Psoas muscle (tissue), 8 donors: Measurements from ENCODE around the gene IFNLR1. TPM values are rescaled to one million over a fixed set of nuclear protein-coding genes. Genes with fewer than 3 reads are reported as not detected.

Experiments used
- ATAC-seq, 4 donors: fragments of 200-7000 bp; cut with Tn5 transposase; one replicate each; pipeline ENCODE4 v1.9.1; 2020; ENCODE audit warnings: moderate library complexity in 3 of 4, mild to moderate bottlenecking in 2 of 4
- DNase-seq, 2 donors: peaks; one replicate each; pipeline ENCODE4 v3.0.0-alpha.2; 2020
- H3K27ac ChIP-seq: fragments of 200-600 bp; one replicate; pipeline ENCODE4 v1.8.0; 2022
- H3K27me3 ChIP-seq, 3 donors: fragments of 200-600 bp in 1 of 3; one replicate each; pipeline versions ENCODE4 v1.6.1 to v1.8.0; 2013 to 2022; ENCODE audit warnings: low read length in 2 of 3, mild to moderate bottlenecking in 2 of 3, moderate library complexity in 1 of 3; ENCODE audit not compliant: insufficient read depth in 3 of 3
- H3K36me3 ChIP-seq, 2 donors: fragments of 200-600 bp in 1 of 2; one replicate each; pipeline versions ENCODE4 v1.6.1 to v1.8.0; 2013 to 2022; ENCODE audit warnings: low read depth in 1 of 2, mild to moderate bottlenecking in 1 of 2, moderate library complexity in 1 of 2; ENCODE audit not compliant: insufficient read depth in 1 of 2
- H3K4me1 ChIP-seq: fragments of 200-600 bp; one replicate; pipeline ENCODE4 v1.8.0; 2022
- H3K4me3 ChIP-seq: fragments of 200-600 bp; one replicate; pipeline ENCODE4 v1.8.0; 2022; ENCODE audit warnings: mild to moderate bottlenecking
- H3K9me3 ChIP-seq: fragments of 200-600 bp; one replicate; pipeline ENCODE4 v1.8.0; 2022
- WGBS, 3 donors: extraction: QIAGEN DNeasy Blood & Tissue Kit; methylation state at CpG; one replicate each; pipeline versions ENCODE4 v1.1.6 to v1.1.7; 2013; 5-methylcytosine and 5-hydroxymethylcytosine counted together
- intact Hi-C, 2 donors: fragments of 100-400 bp; cut with DNase I; formaldehyde crosslinking; loops; one replicate each; pipeline versions ENCODE4 v1.11.0 to v1.14.2; 2022
- polyA plus RNA-seq, 3 donors: library from polyadenylated mRNA; stranded (reverse); fragments of 200-250 nt; gene quantifications; one replicate each; pipeline ENCODE4 v1.2.3, GENCODE V29; 2013
- total RNA-seq, 4 donors: library from RNA; stranded (reverse); fragmentation: NEBNext Ultra II Directional in 2 of 4; extraction: Animal tissue kit (Norgen Biotek cat#: 25700) in 2 of 4; gene quantifications; one replicate each; pipeline versions ENCODE4 v1.2.1 to v1.2.4, GENCODE V29; 2021 to 2023
- TF ChIP-seq, protein P1 (sequence below): fragments of 200-600 bp; IDR thresholded peaks from one replicate; pipeline ENCODE4 v1.8.0; 2022; ENCODE audit warnings: antibody characterized with exemption
- donor health status: healthy with polysubstance abuse.
- donor health status: DM: no; HTN: no; CAD: no; lungs with moderate emphysema.
- donor health status: Bipolar disorder and iron deficiency.
- donor health status: healthy.
- donor health status: DM: yes; HTN: yes; CAD: no.
- donor health status: DM: no; HTN: no; CAD: no.
- donor health status: DM: no; HTN: no; CAD: no.
- donor health status: DM: yes; HTN: yes; CAD: no.

The IFNLR1 gene
- total and polyA plus RNA-seq, 7 donors, result 0.05 to 3.9 (median 1.9) TPM

DNA sequence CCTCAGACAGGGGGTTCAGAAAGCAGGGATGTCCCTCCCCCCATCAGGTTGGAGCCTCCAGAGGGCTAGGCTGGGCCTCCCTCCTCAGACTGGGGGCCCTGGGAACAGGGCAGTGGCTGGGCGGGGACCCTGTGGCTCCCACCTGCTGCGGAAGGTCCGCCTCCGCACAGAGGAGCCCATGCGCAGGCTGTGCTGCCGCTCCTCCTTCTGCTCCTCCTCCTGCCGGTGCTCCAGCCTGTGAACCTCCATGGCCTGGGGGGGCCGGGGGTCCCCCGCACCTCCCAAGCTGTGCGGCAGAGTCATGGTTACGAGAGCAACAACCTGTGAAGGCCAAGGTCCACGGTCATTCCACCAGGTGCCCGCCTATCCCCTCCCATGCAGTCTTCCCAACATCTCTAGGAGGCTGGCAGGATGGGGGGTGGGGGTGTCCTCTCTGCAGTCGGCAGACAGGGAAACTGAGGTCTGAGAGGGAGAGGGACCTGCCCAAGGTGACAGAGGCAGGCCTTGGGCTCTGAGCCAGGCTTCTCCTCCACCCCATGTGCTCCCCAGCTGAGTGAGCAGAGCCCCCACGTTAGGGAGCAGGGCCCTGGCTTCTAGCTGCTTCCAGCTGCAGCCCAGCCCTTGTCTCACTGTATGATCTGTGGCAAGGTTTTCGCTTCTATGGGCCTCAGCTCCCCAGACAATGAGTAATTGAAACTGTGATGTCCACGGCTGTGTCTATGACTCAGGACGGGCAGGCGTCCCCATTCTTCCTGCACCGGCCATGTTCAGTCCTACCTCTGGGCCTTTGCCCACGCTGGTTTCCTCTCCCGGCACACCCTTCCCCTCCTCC, 78.5 kb downstream of the IFNLR1 start:
- TF ChIP-seq, protein P1, sequence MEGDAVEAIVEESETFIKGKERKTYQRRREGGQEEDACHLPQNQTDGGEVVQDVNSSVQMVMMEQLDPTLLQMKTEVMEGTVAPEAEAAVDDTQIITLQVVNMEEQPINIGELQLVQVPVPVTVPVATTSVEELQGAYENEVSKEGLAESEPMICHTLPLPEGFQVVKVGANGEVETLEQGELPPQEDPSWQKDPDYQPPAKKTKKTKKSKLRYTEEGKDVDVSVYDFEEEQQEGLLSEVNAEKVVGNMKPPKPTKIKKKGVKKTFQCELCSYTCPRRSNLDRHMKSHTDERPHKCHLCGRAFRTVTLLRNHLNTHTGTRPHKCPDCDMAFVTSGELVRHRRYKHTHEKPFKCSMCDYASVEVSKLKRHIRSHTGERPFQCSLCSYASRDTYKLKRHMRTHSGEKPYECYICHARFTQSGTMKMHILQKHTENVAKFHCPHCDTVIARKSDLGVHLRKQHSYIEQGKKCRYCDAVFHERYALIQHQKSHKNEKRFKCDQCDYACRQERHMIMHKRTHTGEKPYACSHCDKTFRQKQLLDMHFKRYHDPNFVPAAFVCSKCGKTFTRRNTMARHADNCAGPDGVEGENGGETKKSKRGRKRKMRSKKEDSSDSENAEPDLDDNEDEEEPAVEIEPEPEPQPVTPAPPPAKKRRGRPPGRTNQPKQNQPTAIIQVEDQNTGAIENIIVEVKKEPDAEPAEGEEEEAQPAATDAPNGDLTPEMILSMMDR, result no peak
- Histone ChIP-seq H3K4me1 (peaks cover 71% of the 10 kb centered on the region), H3K4me3 (peak overlapping the region; percentile 67), H3K9me3 (no peaks in the 10 kb centered on the region), H3K27ac (peak overlapping the region; percentile 91), H3K36me3 (peaks cover 0 to 38% of the 10 kb centered on the region in 2 donors), H3K27me3 (no peaks in the 10 kb centered on the region)
- intact Hi-C loops, result no loop called here
- ATAC-seq, result peak; percentile 42 to 64 (median 48)
- WGBS, 3 donors, result 64 to 69% (median 67%) methylated on average over 22 of the region's 22 CpGs
- DNase-seq, result peak; percentile 79 to 83

DNA sequence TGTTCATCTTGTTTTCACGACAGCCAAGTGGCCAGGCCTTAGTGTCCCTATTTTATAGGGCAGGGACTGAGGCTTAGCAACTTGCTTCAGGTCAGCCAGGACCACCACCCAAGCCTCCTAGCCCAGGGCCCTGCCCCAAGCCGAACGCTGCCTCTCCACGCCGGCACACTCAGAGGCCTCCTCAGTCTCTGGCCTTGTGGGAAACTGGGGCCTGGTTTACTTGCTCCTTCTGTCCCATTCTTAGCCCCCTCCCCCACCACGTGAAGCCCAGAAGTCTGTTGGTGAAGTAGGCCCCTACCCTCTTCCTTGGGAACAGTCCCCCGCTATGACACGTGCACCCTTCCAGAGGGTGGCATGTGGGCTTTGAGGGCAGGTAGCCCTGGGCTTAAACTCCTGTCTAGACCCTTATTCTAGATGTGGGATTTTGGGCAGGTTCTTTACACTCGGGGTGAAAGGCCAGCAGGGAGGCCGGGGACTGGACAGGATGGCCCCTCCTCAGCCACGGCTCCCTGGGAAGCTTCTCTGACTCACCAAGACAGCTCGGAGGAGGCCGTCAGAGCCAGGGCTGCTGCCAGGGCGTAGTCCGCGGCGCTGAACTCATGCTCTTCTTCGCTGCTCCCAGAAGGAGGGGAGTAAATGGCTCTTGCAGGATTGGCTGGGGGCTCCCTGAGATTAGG, 79.5 kb downstream of the IFNLR1 start:
- H3K27ac ChIP-seq, result peak overlapping the region; percentile 50
- intact Hi-C loops, result no loop called here
- peak; percentile 53 to 61 for DNase-seq

DNA sequence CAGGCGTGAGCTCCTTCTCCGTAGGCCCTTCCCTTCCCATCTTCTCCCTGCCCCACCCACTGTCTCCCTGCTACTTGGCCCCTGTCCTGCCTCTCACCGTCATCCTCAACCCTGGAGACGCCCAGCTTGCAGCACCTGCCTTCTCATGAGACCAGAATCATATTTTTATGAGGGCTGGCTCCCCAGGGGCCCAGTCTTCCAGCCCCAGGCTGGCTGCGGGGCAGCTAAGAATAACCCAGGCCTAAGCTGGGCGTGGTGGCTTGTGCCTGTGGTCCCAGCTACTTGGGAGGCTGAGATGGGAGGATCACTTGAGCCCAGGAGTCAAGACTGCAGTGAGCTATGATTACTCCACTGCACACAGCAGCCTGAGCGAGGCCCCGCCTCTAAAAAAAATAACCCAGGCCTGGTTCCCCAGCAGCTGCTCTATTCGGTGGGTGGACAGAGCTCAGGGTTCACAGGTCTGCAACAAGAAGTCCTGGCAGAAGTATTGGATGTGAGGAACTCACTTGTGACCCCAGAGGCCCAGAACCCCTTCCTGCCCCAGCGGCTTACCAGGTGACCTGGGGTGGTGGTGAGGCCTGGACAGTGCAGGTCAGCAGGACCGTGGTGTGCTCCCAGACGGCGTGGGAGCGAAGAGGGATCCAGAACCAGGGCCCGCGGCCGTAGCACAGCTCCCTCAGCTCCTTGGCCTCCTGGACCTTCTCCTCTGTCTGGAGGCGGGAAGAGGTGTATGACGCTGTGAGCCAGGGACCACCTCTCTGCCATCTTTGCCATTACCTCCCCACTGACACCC, 81.5 kb downstream of the IFNLR1 start:
- Histone ChIP-seq H3K4me1 (peaks cover 72% of the 10 kb centered on the region), H3K36me3 (peaks cover 0 to 38% of the 10 kb centered on the region in 2 donors), H3K27me3 (no peaks in the 10 kb centered on the region), H3K27ac (peak overlapping the region; percentile 61), H3K4me3 (no peak overlapping the region), H3K9me3 (no peaks in the 10 kb centered on the region)
- peak in 3 of 4 donors; percentile 2 to 34 (median 17) for ATAC-seq
- 65 to 75% (median 70%) methylated on average over 19 of the region's 19 CpGs for WGBS, 3 donors
- intact Hi-C loops, result no loop called here
- TF ChIP-seq, protein P1, result no peak
- DNase-seq, result peak in 1 of 2 donors; percentile 36

More for the DNA sequence above, 79.5 kb downstream of the IFNLR1 start:
- WGBS, 3 donors, result 82 to 90% (median 87%) methylated on average over 18 of the region's 18 CpGs
- H3K4me1 ChIP-seq, result peaks cover 79% of the 10 kb centered on the region
- no peak overlapping the region for H3K4me3 ChIP-seq
- no peaks in the 10 kb centered on the region for H3K9me3 ChIP-seq
- TF ChIP-seq, protein P1, result no peak
- no peaks in the 10 kb centered on the region for H3K27me3 ChIP-seq
- peaks cover 0 to 38% of the 10 kb centered on the region in 2 donors for H3K36me3 ChIP-seq
- ATAC-seq, result no peak

DNA sequence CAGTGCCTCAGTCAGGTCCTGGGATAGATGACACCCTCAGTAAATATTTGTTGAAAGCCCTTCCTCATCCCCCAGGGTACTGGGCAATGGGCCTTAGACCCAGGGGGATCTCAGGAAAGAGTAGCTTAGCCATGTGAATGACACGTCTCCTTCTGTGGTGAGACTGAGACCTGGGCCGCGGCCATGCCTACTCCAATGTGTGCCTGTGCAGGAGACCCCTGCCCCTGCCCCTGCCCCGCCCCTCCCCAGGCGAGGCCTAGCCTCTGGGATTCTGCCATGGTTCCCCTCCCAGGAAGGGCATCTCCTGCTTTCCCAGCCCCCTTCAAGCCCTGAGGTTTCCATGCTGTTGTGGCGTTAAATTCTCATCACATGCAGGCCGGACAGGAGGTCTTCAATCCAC, 82.2 kb downstream of the IFNLR1 start:
- ATAC-seq, result no peak
- WGBS, 3 donors, result 85 to 96% (median 90%) methylated on average over 7 of the region's 7 CpGs
- H3K27me3 ChIP-seq, result no peaks in the 10 kb centered on the region
- H3K4me3 ChIP-seq, result no peak overlapping the region
- intact Hi-C loops, result no loop called here
- TF ChIP-seq, protein P1, result no peak
- peak overlapping the region; percentile 61 for H3K27ac ChIP-seq
- H3K4me1 ChIP-seq, result peaks cover 71% of the 10 kb centered on the region
- no peak for DNase-seq
- H3K9me3 ChIP-seq, result no peaks in the 10 kb centered on the region
- peaks cover 0 to 38% of the 10 kb centered on the region in 2 donors for H3K36me3 ChIP-seq

Other genes starting within 250 kb of the IFNLR1 start
- 10 to 100 TPM; 56.7 to 63.1 (median 60.0) TPM for gene PNRC2, start 227.5 kb downstream of the IFNLR1 start, total RNA-seq
- 100 to 1,000 TPM in 1 of 3 donors, 10 to 100 TPM in 2; 39.5 to 179 (median 74.0) TPM for gene PNRC2, start 227.5 kb downstream of the IFNLR1 start, polyA plus RNA-seq
- 10 to 100 TPM; 29.5 to 54.0 (median 46.7) TPM for gene SRSF10, start 207.0 kb downstream of the IFNLR1 start, total RNA-seq
- 10 to 100 TPM; 28.8 to 56.6 (median 42.0) TPM for gene SRSF10, start 207.0 kb downstream of the IFNLR1 start, polyA plus RNA-seq
- 100 to 1,000 TPM; 130 to 505 (median 308) TPM for gene MYOM3, start 75.2 kb downstream of the IFNLR1 start, total RNA-seq
- 100 to 1,000 TPM in 2 of 3 donors, 10 to 100 TPM in 1; 86.7 to 152 (median 122) TPM for gene MYOM3, start 75.2 kb downstream of the IFNLR1 start, polyA plus RNA-seq
- under 1 TPM in 3 of 4 donors, not detected in 1; 0.08 to 0.19 (median 0.13) TPM for gene IL22RA1, start 44.1 kb downstream of the IFNLR1 start, total RNA-seq
- gene IL22RA1, start 44.1 kb downstream of the IFNLR1 start, polyA plus RNA-seq, result under 1 TPM in 1 of 3 donors, not detected in 2; 0.26 TPM
- gene GRHL3, start 132.1 kb upstream of the IFNLR1 start, total RNA-seq, result under 1 TPM in 1 of 4 donors, not detected in 3; 0.30 TPM
- under 1 TPM in 1 of 3 donors, not detected in 2; 0.08 TPM for gene GRHL3, start 132.1 kb upstream of the IFNLR1 start, polyA plus RNA-seq
- gene STPG1, start 226.5 kb upstream of the IFNLR1 start, total RNA-seq, result 1 to 10 TPM in 3 of 4 donors, under 1 TPM in 1; 0.89 to 3.3 (median 1.9) TPM
- 1 to 10 TPM; 1.2 to 4.2 (median 1.4) TPM for gene STPG1, start 226.5 kb upstream of the IFNLR1 start, polyA plus RNA-seq
- 10 to 100 TPM in 1 of 4 donors, 1 to 10 TPM in 3; 3.5 to 10.9 (median 5.2) TPM for gene NIPAL3, start 228.5 kb upstream of the IFNLR1 start, total RNA-seq
- gene NIPAL3, start 228.5 kb upstream of the IFNLR1 start, polyA plus RNA-seq, result 1 to 10 TPM; 1.1 to 5.0 (median 1.8) TPM